HG02798 (cell line): ENCODE data around the gene FBXL13.

ENCODE experiments used
- ATAC-seq: cut with Tn5 transposase; IDR thresholded peaks from one replicate; pipeline ENCODE4 v1.9.1; 2021; ENCODE audit warnings: mild to moderate bottlenecking; ENCODE audit not compliant: unreplicated experiment, poor library complexity

Gene FBXL13

DNA sequence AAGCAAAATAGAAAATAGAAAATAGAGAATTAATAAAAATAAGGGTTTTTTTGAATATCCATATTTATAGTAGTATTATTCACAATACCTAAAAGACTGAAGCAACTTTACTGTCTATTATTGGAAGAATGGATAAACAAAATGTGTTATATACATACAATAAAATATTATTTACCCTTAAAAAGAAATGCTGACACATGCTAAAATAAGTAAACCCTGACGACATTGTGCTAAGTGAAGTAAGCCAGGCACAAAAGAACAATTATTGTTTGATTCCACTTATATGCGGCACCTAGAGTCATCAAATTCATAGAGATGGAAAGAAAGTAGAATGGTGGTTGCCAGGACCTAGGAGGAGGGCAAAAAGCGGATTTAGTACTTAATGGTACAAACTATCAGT is 122.8 kb downstream of the FBXL13 start:
- ATAC-seq = no peak

DNA sequence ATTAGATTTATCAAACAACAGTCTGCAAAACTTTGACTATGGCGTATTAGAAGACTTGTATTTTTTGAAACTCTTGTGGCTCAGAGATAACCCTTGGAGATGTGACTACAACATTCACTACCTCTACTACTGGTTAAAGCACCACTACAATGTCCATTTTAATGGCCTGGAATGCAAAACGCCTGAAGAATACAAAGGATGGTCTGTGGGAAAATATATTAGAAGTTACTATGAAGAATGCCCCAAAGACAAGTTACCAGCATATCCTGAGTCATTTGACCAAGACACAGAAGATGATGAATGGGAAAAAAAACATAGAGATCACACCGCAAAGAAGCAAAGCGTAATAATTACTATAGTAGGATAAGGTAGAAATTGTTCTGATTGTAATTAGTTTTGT is 130.4 kb downstream of the FBXL13 start:
- no peak for ATAC-seq

DNA sequence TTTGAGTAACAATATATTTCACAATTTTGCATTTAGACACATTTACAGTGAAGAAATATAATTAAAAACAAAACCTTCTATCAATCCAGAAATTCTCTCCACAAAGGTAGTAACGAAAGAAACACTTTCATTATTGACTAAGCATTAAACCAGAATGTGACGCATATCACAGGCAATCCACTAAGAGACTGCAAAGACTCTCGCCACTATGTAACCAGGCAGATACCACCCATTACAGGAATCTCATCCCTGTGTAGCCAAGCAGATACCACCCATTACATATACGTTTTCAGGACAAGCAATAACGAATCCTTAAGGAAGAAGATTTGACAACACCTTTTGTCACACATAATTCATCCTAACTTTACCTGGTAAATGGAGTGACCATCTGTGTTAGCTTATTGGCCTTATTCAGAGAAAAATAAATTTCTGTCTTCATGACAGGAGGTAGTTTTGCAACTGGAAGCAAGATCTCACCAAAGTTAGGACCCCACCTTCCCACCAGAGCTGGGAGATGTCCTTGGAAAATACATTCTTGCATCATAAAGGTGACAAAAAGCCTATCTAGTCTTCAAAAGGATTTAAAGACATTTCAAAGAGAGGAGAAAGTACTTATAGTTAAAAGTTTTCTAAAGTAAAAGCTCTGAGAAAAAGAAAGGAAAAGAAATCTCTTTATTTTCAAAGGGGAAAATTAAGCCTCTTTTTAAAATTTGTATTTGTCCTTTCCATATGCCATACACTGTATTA is 131.0 kb downstream of the FBXL13 start:
- no peak for ATAC-seq

DNA sequence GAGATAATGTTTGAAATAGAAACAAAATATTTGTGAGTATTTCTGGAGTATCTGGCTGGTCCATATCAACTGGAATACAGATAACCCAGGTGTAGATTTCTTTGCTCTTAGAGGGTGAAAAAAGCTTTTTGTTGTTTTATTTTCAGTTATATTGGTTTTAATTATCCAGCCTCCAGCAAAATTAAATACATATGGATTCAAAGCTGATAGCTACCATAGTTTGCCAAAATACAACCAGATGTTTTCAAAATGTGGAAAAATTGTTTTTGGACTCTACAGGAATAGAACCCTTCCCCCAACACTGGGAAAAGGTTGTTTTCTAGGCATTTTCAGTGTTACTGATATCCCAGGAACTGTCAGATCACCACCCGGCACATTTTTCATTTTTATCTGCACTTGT is 131.7 kb downstream of the FBXL13 start:
- ATAC-seq = no peak

DNA sequence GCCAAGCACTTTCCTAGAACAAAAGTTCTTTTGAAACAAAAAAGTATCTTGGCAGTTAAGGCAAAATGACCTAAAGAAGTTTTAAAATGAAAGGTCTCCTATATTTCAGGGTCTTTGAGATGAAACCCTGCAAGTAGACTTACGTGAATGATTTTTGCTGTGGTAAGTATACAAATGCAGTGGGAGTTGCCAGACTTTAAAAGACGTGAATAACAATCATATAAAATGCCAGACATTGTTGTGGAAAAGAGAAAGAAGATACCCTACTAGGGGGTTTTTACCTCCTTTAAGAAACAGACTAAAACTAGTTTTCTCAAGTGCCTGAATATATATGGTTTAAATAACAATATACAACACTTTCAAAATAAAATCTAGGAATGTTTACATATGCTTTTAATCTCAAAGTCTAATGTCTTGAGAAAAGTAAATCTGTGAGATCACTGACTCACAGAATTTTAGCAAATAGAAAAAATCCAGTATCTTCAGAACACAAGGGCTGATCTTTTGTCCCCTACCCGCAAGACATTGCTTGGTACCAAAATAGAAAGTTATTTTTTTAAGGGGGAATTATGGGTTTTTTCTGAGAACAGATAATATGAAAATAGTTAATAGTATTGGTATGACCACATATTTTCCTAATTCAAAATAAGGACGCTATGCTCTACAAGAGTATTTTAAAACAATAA is 132.3 kb downstream of the FBXL13 start:
- no peak for ATAC-seq

DNA sequence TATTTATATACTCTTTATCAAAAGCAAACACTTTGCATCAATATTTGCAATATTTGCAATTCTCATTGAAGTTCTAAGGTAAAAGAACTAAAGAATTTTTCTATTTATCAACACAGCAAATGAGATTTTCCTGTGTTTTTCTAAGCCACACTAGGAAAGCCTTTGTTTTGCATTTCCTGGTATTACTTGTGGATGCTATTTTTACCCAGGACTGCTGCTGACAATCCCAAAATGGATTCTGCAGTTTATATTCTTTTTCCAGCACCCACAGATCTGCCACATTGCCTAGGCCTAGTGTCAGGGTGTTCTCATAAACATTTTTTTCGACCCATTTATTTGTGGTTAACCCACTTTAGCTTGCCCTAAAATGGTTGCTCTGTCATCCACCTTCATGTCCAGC is 135.9 kb downstream of the FBXL13 start:
- no peak for ATAC-seq

DNA sequence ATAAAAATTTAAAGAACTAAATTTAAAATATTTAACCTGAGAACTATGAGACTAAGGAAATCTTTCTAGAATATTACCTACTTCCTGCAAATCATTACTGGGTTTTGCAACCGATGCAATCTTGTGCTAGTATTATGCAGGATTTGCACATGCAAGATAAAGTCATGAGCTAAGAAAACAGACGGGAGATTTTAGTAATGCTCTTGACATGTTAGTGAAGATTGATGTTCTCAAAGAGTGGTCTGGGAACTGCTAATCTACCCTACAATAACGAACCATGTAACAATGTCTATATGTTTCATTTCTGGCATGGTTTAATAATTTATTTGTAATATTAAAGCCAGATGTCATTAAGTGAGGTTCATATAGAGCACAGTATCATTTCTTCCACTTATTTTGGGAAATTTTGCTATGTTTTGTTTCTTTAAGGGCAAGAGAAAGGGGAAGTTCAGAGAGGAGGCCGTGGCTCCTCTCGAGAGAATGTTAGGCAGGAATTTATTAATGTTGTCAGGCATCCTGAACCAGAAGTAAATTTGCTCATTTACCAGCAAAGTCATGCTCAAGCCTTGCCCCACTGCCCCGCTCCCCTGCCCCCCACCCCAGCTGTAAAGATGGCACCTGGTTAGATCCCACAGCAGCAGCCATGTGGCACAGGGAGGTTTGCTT is 139.0 kb downstream of the FBXL13 start:
- ATAC-seq = no peak

DNA sequence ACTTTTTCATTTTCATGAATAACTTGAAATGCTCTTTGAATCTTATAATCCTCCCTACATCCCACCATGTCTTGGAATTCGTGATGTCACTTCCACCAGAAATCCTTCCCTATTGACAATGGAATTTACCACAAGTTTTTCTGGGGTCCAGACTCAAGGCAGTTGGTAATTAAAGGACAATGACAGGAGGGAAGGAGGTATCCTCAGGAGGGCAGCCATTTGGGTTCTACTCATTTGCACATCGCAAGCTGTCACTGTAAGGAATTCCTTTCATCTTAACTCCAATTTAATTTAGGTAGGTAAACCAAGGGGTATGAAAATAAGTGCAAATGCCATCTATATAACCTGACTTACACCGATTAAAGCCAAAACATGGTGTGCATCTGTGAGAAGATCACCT is 139.9 kb downstream of the FBXL13 start:
- ATAC-seq = no peak

DNA sequence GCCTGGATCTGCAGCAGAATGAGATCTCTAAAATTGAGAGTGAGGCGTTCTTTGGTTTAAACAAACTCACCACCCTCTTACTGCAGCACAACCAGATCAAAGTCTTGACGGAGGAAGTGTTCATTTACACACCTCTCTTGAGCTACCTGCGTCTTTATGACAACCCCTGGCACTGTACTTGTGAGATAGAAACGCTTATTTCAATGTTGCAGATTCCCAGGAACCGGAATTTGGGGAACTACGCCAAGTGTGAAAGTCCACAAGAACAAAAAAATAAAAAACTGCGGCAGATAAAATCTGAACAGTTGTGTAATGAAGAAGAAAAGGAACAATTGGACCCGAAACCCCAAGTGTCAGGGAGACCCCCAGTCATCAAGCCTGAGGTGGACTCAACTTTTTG is 140.4 kb downstream of the FBXL13 start:
- ATAC-seq = no peak

DNA sequence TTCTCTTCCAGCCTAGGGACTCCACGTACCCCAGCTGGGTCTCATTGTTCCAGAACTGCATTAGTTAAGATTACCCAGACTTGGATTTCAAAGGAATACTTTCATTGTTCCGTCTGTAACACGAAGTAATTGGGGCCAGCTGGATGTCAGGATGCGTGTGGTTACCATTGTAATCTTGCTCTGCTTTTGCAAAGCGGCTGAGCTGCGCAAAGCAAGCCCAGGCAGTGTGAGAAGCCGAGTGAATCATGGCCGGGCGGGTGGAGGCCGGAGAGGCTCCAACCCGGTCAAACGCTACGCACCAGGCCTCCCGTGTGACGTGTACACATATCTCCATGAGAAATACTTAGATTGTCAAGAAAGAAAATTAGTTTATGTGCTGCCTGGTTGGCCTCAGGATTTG is 140.8 kb downstream of the FBXL13 start:
- no peak for ATAC-seq

DNA sequence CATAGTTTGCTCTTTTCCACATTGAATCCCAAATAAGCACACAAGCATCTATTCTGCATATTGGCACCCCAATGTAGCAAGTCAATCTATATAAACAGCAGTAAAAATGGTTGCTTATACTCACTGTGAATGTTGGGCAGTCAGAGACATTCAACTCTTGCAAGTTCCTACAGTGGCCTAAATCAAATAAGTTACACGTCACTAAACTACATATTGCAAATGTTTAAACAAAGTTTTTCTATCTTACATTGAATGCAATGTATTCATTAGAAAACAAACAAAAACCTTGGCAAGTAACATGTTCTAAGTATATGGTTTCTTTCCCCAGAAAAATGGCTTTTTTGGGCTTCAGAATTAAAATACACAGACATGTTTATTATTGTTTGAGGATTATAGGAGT is 142.8 kb downstream of the FBXL13 start:
- no peak for ATAC-seq

DNA sequence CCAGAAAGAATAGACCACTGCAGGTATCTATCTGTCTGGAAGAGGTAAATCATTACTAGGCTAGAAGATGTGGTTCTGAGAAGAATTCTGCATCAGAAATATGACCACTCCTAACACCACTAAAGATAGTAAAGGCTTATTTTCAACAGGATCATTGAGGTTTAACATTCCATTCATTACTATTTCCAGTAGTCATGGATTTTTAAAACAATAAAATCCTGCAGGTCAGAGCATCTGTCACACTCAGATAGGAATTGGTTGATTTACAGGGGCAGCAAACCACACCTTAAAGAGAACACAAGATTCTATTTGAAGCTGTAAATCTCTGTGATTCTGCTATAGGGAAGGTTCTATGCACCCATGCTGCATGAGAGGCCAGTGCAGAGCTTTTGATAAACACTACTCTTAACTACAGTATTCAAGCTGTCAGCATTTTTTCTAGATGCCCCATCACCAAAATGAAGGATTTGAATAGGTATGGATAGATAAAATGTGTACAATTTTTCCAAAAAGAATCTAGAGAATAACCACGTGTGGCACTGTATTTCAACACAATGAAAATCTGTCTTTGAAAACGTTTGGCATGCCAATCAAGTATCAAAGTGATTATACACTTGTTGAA is 147.2 kb downstream of the FBXL13 start:
- no peak for ATAC-seq

DNA sequence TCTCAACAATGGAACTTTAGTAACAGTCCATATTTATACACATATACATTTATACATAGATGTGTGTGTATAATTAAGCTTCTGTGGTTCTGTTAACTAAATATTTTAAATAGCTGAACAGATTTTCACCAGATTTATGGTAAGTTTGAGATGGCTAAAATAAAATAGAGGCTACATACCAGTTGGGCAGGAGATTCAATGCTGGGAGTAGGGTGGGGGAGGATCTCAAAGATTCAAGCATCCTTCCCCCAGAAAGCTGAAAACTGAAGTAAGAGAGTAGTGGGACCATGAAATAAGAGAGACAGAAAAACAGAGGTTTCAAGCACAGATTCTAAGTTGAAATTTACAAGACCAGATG is 147.8 kb downstream of the FBXL13 start:
- ATAC-seq = no peak

DNA sequence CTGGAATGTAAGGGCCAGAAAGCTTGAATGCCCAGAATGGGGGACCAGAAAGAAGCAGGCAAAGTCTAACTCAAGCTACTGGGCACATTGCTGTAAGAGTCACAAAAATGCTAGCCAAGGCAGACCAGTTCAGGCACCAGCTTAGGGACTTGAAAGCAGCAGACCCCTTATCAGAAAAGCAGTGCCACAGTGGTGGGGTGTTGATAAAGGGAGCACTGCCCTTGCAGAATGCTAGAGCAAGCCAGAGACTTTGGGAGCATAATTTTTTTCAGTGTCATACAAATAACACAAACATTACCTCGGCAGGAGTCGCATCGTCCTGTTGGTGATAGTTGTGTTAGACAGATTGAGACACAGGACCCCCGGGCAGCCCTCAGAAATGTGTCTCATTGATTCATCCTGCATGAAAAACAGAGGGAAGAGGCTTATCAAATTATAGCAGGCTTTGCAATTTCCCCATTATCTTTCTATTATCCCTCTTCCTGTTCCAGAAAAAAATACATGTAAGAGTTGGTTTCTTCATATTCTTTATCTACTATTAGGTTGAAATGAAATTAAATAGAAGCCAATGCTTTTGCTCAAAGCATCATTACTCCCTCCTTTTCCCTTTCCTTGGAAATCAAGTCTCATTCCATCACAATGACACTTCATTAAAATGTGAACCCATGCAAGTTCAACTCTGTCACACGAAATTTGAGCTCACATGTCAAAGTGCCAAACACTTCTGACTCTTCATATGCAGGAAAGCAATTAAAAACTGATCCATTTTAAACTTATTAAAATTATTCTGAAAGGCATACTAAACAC is 148.4 kb downstream of the FBXL13 start:
- no peak for ATAC-seq

DNA sequence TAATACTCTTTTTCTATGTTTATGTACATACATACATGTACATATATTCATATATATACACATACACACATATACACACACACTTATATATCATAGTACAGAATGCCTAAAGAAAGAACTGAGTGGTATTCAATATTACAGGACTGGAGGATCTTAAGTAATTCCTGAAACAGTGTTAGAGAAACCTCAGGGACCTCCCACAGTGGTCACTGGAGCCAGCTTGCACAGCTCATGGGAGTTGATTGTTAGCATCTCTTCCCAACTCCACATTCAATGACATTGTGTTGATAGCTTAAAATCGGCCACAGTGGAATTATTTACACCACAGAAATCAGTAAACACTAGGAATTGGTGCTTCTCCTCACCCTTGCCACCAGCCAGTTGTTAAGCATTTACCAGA is 155.8 kb downstream of the FBXL13 start:
- no peak for ATAC-seq

DNA sequence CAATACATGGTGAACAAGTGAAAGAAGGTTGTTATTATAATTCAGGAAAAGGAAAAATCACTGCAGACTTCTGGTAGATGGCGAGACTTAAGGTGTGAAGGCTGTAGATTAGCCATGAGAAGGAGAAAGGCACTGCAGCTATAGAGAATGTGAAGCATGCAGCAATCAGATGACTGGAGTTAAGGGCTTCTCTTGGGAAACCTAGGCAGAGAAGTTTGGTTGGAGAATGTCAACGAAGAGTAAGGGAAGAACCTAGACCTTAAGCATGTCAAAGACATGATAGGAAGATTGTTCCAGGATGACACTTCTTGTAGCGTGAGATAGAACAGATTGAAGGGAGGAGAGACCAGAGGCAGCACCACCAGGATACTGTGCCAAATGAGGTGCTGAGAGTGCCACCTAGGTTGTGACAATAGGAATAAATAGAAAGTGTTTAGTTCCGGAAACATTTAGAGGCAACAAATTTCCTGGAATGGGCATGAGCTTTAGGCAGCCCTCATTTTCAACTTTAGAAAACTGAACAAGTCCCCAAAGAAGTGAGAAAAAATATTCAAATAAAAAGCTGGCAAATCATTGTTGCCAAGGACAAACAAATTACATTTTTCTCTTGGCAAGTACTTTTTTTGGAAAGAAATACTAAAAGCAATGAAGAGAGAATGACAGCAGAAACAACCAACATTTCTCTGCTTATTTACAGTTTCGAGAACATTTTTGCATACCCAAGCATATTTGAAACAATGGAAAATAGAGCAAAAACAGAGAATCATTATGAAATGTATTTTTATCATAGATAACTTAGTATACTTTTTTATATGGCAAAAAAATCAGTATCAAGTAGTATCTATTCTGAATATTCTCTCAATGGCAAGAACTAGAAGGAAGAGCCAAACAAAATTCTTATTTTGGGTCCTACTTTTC is 156.9 kb downstream of the FBXL13 start:
- ATAC-seq = no peak

DNA sequence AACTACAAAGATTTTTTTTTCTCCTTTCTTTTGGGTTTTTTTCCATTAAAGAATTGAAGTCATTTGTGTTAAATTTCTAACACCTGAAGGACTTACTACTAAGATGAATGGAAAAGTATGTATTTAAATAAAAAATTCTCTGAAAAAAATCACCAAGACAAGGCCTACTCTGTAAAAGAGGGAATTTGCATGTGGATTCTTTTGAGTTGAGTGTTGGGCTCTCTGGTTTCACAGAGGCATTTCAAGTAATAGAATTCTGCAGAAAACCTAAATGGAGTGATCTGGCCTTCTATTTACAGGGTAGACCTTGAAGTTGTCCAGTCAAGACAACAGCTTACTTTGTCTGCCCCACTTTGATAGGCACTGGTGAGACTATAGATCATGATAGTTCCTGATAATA is 157.7 kb downstream of the FBXL13 start:
- no peak for ATAC-seq

DNA sequence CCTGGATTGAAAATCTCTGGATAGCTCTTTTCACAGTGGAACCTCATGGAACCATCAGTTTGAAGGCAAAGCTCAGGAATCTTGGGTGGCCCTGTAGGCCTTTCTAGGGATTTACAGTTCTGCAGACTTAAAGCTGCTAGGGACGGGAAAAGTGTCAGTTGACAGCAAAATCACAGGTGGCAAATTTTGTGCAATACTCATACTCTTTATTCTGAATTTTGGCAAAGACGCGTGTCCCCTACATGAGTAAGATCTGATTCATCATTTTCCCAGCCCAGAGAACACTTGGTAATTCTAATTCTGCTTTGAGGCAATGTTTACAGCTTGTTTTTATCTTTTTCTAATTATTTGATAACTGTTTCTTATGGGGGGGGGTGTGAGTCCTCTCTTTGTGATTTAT is 158.2 kb downstream of the FBXL13 start:
- ATAC-seq = no peak

DNA sequence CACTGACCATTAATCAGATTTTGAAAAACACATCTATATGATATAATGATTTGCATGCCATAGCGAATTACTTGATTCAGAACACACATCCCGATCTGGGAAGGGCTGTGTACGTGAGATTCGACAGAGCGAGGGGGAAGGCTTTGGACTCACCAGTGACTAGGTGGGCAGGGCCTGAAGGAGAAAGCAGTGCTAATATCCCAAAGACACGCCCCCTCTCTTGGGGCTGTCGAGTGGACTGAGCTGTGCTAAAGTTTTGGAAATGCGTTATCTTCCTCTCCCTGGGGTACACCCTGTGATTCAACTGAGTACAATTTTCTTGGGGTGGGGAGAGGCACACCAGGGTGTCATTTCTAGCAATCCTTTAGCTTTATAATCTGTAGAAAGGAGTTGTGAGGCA is 160.0 kb downstream of the FBXL13 start:
- ATAC-seq = no peak
